KOPT-K1 (cell line): ENCODE data around the gene SVIL.
A peak's percentile ranks its signal among the peaks of the same experiment; 100 is the strongest.

ENCODE experiments used
- H3K27ac ChIP-seq: fragments of 200-600 bp; sonication (generic); 2 replicates; pipeline ENCODE4 v1.5.1; 2016; ENCODE audit warnings: antibody characterized with exemption, mild to moderate bottlenecking, low read depth, low read length; ENCODE audit not compliant: poor library complexity, severe bottlenecking
- H3K36me3 ChIP-seq: fragments of 200-600 bp; sonication (generic); 2 replicates; pipeline ENCODE4 v1.5.1; 2017; ENCODE audit warnings: antibody characterized with exemption, mild to moderate bottlenecking, low read length, moderate library complexity; ENCODE audit not compliant: insufficient read depth
- H3K9me3 ChIP-seq: fragments of 200-600 bp; sonication (generic); 2 replicates; pipeline ENCODE4 v1.5.1; 2017; ENCODE audit warnings: antibody characterized with exemption, low read length, mild to moderate bottlenecking; ENCODE audit not compliant: insufficient read depth, poor library complexity, severe bottlenecking

Gene SVIL, protein sequence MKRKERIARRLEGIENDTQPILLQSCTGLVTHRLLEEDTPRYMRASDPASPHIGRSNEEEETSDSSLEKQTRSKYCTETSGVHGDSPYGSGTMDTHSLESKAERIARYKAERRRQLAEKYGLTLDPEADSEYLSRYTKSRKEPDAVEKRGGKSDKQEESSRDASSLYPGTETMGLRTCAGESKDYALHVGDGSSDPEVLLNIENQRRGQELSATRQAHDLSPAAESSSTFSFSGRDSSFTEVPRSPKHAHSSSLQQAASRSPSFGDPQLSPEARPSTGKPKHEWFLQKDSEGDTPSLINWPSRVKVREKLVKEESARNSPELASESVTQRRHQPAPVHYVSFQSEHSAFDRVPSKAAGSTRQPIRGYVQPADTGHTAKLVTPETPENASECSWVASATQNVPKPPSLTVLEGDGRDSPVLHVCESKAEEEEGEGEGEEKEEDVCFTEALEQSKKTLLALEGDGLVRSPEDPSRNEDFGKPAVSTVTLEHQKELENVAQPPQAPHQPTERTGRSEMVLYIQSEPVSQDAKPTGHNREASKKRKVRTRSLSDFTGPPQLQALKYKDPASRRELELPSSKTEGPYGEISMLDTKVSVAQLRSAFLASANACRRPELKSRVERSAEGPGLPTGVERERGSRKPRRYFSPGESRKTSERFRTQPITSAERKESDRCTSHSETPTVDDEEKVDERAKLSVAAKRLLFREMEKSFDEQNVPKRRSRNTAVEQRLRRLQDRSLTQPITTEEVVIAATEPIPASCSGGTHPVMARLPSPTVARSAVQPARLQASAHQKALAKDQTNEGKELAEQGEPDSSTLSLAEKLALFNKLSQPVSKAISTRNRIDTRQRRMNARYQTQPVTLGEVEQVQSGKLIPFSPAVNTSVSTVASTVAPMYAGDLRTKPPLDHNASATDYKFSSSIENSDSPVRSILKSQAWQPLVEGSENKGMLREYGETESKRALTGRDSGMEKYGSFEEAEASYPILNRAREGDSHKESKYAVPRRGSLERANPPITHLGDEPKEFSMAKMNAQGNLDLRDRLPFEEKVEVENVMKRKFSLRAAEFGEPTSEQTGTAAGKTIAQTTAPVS (N-terminal part only)

DNA sequence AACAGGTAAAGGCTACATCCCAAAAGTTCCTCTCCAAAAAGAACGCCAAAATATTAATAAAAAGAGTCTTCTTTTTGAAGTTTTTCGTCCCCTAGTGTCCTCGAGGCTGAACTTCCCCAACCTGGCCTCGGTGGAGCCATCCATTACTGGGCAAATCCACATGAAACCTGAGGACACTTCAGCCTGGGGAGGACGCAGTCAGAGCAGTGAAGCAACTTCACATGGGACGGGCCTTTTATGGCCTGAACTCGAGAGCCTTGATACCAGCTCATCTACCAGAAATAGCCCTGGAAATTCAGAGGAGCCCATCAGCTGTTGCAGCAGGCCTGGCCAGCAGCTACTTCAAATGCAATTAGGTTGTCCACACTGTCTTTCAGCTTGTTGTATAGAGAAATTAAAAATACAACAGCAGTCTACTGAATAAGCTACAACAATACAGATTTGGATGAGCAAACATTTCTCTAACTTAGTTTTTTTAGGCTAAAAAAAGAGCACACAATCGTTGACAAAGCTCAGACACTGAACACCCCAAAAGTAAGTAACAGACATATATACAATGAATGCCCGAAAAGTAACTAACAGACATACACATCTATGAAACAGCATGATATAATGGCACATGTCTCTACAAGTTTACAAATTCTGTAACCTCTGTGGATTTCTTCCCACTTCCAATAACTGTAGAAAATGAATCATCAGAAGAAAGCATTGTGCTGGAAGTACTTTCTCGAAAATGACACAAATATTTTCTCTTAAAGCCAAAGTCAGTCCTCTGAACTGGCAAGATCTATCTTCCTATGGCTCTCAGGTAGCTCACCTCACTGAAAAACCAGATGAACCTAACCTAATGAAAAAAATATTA lies at the start of gene SVIL:
TSS of gene SVIL (minus strand) at position 208 of the 862 bp plus-strand sequence. CDS start 79,913 bp downstream, outside the sequence.
- Histone ChIP-seq H3K27ac (no peak within 1 kb of the TSS), H3K9me3 (no peaks in the 10 kb centered on the region), H3K36me3 (no peaks in the 10 kb centered on the region)

DNA sequence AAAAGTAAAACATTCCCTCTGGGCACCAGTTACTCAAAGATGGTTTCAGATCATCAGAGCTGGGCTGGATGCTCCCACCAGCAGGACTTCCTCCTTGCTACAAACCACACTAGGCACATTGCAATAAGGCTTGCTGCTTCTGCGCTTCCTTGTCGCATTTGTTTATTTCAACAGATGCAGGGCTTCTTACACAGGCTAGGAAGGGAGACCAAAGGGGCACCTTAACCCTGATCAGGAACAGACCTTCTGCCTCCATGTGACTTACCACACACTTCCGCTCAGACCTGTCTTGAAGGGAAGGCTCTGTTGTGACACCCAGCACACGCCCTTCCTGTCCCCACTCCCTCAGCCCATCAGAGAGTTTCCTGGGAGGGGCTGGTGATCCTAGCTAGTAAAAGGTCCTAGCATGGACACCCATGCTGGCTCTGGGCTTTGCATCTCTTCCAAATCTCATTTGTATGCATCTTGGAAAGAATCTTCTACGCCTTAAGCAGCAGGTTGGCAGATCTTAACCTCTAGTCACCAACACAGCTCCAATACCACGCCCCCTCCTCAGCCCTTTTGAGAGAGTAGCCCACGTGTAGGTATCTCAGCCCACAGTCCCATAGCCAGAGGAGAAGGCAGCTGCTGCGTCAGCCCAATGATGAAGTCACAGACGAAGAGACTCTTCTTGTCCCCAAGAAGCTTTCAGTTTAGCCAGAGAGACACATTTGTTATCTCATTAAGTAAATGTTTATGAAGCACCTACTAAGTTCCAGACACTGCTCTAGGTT lies 47.1 kb upstream of the SVIL start:
- Histone ChIP-seq H3K9me3 (peaks cover 5% of the 10 kb centered on the region), H3K27ac (peak overlapping the region; percentile 35), H3K36me3 (no peaks in the 10 kb centered on the region)

DNA sequence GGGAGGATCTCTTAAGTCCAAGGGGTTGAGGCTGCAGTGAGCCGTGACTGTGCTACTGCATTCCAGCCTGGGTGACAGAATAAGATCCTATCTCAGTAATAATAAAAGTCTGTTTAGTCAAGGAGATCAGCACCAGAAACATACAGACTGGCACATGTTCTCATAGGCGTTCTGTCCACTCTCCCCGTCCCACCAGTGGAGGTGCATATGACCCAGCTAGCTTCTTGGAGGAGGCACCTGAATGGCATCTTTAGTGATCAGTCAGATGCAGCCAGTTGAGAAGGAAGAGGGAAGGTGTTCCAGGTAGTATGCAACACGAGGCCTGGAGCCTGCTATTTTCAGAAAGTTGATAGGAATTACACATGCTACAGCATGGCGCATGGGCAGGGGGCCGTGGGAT lies 45.3 kb upstream of the SVIL start:
- no peak overlapping the region for H3K27ac ChIP-seq
- H3K36me3 ChIP-seq = no peaks in the 10 kb centered on the region
- H3K9me3 ChIP-seq = peaks cover 23% of the 10 kb centered on the region

DNA sequence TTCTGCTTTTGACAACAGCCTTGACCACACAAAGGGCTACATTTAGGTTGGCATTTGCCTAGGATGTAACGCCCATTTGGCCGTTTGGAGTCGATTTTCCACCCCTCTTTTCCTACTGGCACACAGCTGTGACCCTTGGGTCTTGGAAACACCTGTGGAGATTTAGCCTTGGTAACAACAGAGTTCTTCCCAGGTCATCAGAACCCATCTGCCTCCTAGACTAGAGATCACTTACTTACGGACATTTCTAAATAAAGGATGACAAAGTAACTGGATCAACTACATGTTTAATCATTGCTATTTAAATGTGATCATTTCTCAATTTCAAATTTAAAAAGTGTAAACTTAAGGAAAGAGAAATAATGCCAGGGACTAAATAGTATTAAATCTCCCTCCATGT lies 42.0 kb upstream of the SVIL start:
- Histone ChIP-seq H3K36me3 (no peaks in the 10 kb centered on the region), H3K9me3 (peaks cover 39% of the 10 kb centered on the region)

DNA sequence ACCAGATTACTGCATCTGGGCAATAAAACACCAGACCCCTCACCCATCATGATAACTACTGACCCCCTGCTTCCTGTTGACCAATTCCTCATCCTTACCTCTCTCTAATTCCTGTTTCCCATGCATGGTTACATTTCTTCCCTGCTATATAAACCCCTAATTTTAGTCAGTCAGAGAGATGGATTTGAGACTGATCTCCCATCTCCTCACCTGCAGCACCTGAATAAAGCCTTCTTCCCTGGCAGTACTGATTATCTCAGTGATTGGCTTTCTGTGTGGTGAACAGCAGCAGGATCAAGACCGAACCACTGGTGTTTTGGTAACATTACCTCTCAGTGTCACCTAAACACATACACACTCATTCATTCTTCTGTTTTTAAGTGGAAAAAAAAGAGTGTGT lies 41.2 kb upstream of the SVIL start:
- Histone ChIP-seq H3K27ac (no peak overlapping the region), H3K36me3 (no peaks in the 10 kb centered on the region), H3K9me3 (peaks cover 39% of the 10 kb centered on the region)

More for the DNA sequence above, 42.0 kb upstream of the SVIL start:
- H3K27ac ChIP-seq = no peak overlapping the region

DNA sequence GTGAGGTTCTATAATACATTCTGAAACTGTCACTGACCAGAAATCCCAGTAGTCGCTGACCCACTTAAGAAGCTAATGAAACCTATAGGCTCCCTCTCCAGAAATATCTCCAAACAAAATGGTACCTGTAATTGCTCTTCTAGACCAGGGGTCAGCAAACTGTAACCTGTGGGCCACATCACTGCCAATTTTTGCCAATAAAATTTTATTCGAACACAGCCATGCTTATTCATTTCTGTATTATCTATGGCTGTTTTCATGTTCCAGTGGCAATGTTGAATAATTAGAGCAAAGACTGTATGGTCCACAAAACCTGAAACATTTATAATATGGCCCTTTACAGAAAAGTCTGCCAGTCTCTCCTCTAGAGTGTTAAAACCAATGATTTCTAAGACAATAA lies 37.2 kb upstream of the SVIL start:
- H3K27ac ChIP-seq = no peak overlapping the region
- peaks cover 35% of the 10 kb centered on the region for H3K9me3 ChIP-seq
- no peaks in the 10 kb centered on the region for H3K36me3 ChIP-seq

DNA sequence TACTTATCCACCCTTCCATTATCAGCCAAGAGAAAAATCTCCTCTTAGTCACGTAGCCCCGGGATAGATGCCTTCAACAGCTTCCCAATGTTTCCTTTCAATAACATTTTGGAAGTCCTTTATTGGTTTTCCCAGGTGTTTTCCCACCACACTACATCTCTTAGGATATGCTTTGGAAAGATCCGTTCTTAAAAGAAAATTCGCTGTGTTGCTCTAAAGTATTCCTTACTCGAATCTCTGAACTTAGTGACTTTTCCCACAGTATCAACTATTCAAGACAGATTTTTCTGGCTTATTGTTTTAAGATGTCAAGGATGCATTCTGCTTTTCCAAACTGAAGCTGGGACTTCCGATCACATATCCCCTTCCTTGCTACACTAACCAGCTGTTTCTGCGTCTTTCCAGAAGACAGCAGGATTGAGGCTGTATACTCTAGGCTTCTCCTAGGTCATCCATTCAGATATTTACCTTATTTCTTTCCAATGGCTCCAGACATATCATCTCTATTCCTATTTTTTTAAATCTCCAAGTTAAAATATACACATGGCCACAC lies 36.5 kb upstream of the SVIL start:
- Histone ChIP-seq H3K9me3 (peaks cover 28% of the 10 kb centered on the region), H3K36me3 (no peaks in the 10 kb centered on the region)

DNA sequence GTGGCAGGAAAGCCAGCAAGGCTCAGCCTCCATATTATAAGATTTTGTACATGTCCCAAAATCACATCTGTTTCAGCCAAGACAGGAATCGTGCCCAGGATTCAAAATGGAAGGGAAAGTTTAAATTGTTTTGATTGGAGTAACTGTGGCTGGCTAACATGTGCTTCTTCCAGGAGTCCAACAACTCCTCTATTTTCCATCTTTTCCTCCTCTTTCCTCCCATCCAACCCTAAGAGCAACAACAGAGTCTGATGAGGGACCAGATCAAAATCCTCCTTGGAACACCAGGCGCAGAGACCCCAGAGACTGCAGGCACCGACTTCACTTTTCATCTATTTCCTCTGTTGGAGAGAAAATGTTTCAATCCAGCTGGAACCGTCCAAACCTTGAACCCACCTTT lies 36.0 kb upstream of the SVIL start:
- Histone ChIP-seq H3K9me3 (peaks cover 23% of the 10 kb centered on the region), H3K36me3 (no peaks in the 10 kb centered on the region), H3K27ac (no peak overlapping the region)

More for the DNA sequence above, 36.5 kb upstream of the SVIL start:
- H3K27ac ChIP-seq = no peak overlapping the region

DNA sequence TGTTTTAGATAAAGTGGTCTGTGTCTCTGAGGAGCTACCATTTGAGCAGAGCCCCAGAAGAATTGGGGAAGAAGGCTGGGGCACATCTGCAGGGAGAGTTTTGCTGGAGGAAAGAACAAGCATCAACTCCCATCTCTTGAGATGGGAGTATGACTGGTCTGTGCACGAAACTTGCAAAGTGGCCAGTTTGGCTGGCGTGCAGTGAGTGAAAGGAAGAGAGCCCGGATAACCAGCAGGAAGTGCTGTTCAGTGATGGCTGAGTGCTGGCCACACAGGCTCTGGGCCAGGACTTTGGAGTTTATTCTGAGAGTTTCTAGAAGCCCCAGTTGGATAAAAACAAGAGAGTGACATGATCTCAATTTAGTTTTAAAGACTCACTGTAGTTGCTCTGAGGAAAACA lies 34.4 kb upstream of the SVIL start:
- no peaks in the 10 kb centered on the region for H3K36me3 ChIP-seq
- no peak overlapping the region for H3K27ac ChIP-seq
- peaks cover 8% of the 10 kb centered on the region for H3K9me3 ChIP-seq

DNA sequence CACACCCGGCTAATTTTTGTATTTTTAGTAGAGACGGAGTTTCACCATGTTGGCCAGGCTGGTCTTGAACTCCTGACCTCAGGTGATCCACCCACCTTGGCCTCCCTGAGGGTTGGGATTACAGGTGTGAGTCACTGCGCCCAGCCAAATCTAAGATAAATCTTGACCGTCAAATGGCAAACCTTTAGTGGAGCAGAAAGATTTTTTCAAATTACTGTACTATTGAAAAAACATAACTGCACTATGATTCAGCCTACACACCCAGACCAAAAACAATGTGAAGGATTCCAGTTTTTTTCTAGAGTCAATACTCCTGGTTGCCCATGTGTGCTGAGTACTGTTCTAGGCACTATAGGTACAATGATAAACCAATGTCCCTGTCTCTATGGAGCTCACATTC lies 33.9 kb upstream of the SVIL start:
- Histone ChIP-seq H3K27ac (no peak overlapping the region), H3K36me3 (no peaks in the 10 kb centered on the region), H3K9me3 (peaks cover 3% of the 10 kb centered on the region)

DNA sequence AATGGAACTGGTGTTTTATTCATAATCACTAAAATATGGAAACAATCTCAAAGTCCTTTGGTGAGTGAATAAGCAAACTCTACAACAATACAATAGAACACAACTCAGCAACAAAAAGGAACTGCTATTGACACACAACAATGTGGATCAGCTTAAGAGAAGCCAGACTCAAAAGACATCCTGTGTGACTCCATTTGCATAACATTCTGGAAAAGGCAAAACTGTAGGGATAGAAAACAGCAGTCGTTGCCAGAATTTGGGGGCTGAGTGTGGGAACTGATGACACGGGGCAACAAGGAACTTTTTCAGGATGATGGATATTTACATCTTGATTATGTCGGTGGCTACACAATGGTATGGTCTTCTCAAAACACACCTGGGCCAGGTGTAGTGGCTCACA lies 32.4 kb upstream of the SVIL start:
- Histone ChIP-seq H3K9me3 (no peaks in the 10 kb centered on the region), H3K36me3 (no peaks in the 10 kb centered on the region), H3K27ac (no peak overlapping the region)

DNA sequence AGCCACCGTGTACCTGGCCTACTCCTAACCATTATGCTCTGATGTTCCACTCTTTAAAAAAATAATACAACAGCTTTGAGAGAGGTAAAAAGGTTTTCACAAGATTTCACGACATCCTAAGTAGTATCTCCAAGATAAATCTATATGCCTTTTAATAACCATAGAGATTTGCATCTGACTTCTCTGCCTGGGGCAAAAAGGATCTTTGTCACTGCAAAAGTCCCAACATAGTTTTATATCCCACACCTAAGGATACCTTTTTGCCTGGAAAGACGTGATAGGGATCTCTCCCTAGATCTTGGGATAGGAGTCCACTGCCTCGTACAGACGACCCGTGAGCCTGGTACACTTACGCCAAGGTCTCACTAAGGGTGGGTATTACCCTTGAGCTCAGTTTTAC lies 31.4 kb upstream of the SVIL start:
- H3K36me3 ChIP-seq = no peaks in the 10 kb centered on the region
- H3K9me3 ChIP-seq = no peaks in the 10 kb centered on the region
- no peak overlapping the region for H3K27ac ChIP-seq

DNA sequence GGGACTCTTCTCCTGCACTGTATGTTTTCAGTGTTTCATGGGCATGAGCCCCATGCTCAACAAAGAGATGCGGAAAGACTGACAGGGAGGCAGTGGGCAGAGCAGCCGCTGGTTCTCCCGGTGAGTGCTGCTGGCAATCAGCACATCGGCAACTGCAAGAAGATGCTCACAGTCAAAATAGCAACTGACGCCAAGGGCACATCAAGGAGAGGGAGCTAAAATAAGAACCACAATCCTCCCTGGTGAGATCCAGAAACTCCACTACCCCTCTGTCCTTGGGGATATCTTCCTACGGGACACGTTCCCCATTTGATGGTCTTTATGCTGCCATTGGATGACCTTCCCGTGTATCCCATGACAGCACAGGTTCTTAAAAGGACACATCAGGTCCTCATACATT lies 28.9 kb upstream of the SVIL start:
- Histone ChIP-seq H3K9me3 (no peaks in the 10 kb centered on the region), H3K27ac (no peak overlapping the region), H3K36me3 (no peaks in the 10 kb centered on the region)
